Nephron (organoid): Measurements from ENCODE around the gene LRRC74B.
A peak's percentile ranks its signal among the peaks of the same experiment; 100 is the strongest.
"Not testable (repeated sequence)": the region's sequence is repeated elsewhere in the genome, so short reads cannot be mapped to it uniquely, and the experiment has no call there.

ENCODE experiments used
- H3K27ac Mint-ChIP-seq, 3 experiments: 2 replicates each; pipeline ENCODE4 v1.8.0; 2020; ENCODE audit warnings: mixed read lengths in 3 of 3, mild to moderate bottlenecking in 2 of 3, moderate library complexity in 1 of 3
- H3K27me3 Mint-ChIP-seq: 2 replicates; pipeline ENCODE4 v1.8.0; 2021; ENCODE audit warnings: low read depth, mild to moderate bottlenecking, moderate library complexity, mixed read lengths
- H3K36me3 Mint-ChIP-seq: 2 replicates; pipeline ENCODE4 v1.8.0; 2020; ENCODE audit warnings: low read depth, mixed read lengths
- H3K4me1 Mint-ChIP-seq: 2 replicates; pipeline ENCODE4 v1.8.0; 2020; ENCODE audit warnings: mixed read lengths
- H3K4me3 Mint-ChIP-seq, 3 experiments: 2 replicates each; pipeline ENCODE4 v1.8.0; 2020; ENCODE audit warnings: mild to moderate bottlenecking in 3 of 3, mixed read lengths in 3 of 3, moderate library complexity in 2 of 3
- H3K9me3 Mint-ChIP-seq: 2 replicates; pipeline ENCODE4 v1.8.0; 2020; ENCODE audit warnings: mixed read lengths
- CTCF ChIP-seq, 3 experiments: fragments of 200-600 bp; sonication (generic); IDR thresholded peaks; one replicate each; pipeline ENCODE4 v1.5.0; 2021; ENCODE audit warnings: antibody characterized with exemption in 3 of 3; ENCODE audit not compliant: unreplicated experiment in 3 of 3

The LRRC74B gene

GRCh38 chr22:21044931-21045584 is 688 bp upstream of the LRRC74B start:
- TF ChIP-seq CTCF (IDR thresholded peaks at IDR 0.05; ENCODE audit: unreplicated experiment in 3 of 3), result no peak
- no peaks in the 10 kb centered on the region for H3K9me3 Mint-ChIP-seq
- peaks cover 16% of the 10 kb centered on the region for H3K27me3 Mint-ChIP-seq
- H3K4me1 Mint-ChIP-seq, result peaks cover 25% of the 10 kb centered on the region
- H3K4me3 Mint-ChIP-seq, result peak overlapping the region; percentile 88 to 93 (median 89)
- H3K27ac Mint-ChIP-seq, result peak overlapping the region; percentile 26 to 78 (median 73)
- H3K36me3 Mint-ChIP-seq, result peaks cover 3% of the 10 kb centered on the region

- Mint-ChIP-seq H3K9me3 (no peaks in the 10 kb centered on the region), H3K36me3 (peaks cover 3% of the 10 kb centered on the region), H3K27ac (no peak overlapping the region), H3K4me3 (no peak overlapping the region), H3K4me1 (peaks cover 25% of the 10 kb centered on the region), H3K27me3 (peaks cover 15% of the 10 kb centered on the region)
- no peak for TF ChIP-seq CTCF (IDR thresholded peaks at IDR 0.05; ENCODE audit: unreplicated experiment in 3 of 3)
Measured at GRCh38 chr22:21047035-21047661, 1.4 kb downstream of the LRRC74B start.

- Mint-ChIP-seq H3K4me1 (peaks cover 25% of the 10 kb centered on the region), H3K36me3 (peaks cover 3% of the 10 kb centered on the region), H3K27me3 (peaks cover 11% of the 10 kb centered on the region), H3K27ac (no peak overlapping the region), H3K4me3 (no peak overlapping the region), H3K9me3 (no peaks in the 10 kb centered on the region)
- TF ChIP-seq CTCF (IDR thresholded peaks at IDR 0.05; ENCODE audit: unreplicated experiment in 3 of 3), result no peak
Measured at GRCh38 chr22:21047730-21048129, 2.0 kb downstream of the LRRC74B start.

- not testable (repeated sequence) for H3K4me3 Mint-ChIP-seq, H3K9me3 Mint-ChIP-seq, H3K27ac Mint-ChIP-seq, H3K36me3 Mint-ChIP-seq
- Mint-ChIP-seq H3K4me1 (peaks cover 20% of the 10 kb centered on the region), H3K27me3 (peaks cover 13% of the 10 kb centered on the region)
Measured at GRCh38 chr22:21048448-21048847, 2.7 kb downstream of the LRRC74B start.

GRCh38 chr22:21048965-21049364 is 3.2 kb downstream of the LRRC74B start:
- not testable (repeated sequence) for H3K36me3 Mint-ChIP-seq, H3K27ac Mint-ChIP-seq, H3K27me3 Mint-ChIP-seq, H3K4me3 Mint-ChIP-seq, H3K9me3 Mint-ChIP-seq
- H3K4me1 Mint-ChIP-seq, result peaks cover 17% of the 10 kb centered on the region

- Mint-ChIP-seq H3K27me3 (peaks cover 9% of the 10 kb centered on the region), H3K4me1 (no peaks in the 10 kb centered on the region), H3K4me3 (no peak overlapping the region), H3K36me3 (no peaks in the 10 kb centered on the region), H3K9me3 (no peaks in the 10 kb centered on the region), H3K27ac (no peak overlapping the region)
- no peak for TF ChIP-seq CTCF (IDR thresholded peaks at IDR 0.05; ENCODE audit: unreplicated experiment in 3 of 3)
Measured at GRCh38 chr22:21051145-21051830, 5.5 kb downstream of the LRRC74B start.
